NAMALWA (cell line): ENCODE data around the gene NANS.

Experiments
- DNase-seq: peaks from one replicate; pipeline ENCODE4 v3.0.0-alpha.2; 2015; ENCODE audit warnings: low spot score

The NANS gene

GRCh38 chr9:98038958-98039357 lies 17.6 kb upstream of the NANS start:
- DNase-seq, result peak; percentile 76

GRCh38 chr9:98039607-98040017 lies 16.9 kb upstream of the NANS start:
- DNase-seq, result no peak

DNA sequence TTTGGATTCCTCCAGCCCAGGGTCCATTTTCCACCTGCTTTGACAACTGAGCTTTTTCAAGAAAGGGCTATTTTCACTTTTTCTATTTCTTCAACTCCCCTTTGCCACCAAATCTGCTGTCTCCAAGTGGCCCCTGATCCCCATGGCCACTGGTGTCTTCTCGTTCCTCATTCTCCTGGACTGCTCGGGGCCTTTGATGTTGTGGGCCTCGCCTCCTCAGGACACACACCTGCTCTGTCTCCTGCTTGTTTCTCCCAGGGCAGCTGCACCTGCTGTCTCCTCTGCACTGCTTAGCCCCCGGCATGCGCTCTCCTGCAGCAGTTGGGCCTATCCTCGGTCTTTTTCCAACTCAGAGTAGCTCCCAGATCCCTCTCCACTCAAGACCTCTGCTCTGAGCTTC lies 16.3 kb upstream of the NANS start:
- DNase-seq, result no peak

DNA sequence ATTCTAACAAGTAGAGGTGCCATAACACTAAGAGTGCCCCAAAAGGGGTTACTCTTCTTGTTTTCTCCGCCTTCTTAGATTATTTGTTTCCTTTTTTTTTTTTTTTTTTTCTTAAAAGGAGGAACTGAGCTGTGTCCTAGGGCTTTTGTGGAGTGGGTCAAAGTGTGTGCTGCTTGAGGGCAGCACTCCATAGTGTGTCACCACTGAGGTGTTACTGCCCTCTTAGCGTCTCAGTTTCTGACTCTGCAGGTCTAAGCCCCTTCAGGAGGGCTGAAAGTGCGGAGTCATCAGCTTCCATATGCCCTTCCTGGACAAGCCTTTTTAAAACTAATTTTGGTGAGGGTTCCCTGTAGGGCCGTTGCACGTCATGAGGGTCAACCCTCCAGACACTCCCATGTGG lies 12.6 kb upstream of the NANS start:
- no peak for DNase-seq

DNA sequence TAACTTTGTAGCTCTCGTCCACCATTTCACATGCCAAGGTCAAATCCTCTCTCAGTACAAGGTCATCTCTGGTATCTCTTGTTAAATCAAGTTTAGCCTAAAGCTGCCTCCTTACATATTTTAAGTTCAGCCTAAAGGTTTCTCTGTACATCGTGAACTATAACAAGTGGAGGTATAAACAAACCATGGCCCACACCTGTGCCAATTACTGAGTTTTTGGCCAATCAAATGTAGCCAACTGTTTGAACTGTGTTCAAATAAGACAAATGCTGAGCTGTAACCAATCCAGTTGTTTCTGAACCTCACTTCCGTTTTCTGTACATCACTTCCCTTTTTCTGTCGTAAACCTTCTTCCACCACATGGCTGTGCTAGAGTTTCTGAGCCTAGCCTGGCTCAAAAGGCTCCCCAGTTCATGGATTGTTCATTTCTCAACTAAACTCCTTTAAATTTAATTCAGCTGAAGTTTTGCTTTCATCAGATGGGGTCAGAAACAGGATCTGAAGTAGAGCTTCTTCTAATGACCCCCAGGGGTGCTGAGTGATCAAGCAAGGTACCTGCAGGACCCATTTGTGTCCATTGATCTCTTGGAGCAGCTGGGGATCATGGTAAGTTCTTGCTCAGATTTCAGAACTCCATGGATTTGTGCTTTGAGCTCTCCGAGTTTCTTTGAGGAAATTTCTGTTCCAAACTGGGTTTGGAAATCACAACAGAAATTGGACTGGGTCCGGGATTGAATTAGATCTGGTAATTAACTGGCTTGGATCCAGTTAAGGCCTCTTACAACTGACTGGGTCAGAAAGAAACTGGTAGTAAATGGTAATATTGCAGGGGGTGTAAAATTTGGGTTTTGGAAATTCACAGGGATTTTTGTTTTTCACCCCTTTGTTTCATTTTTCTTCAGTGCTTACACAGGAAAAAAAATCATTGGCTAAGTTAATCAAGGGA lies 11.0 kb upstream of the NANS start:
- peak; percentile 97 for DNase-seq

- no peak for DNase-seq
Observed at GRCh38 chr9:98046180-98046543, 10.4 kb upstream of the NANS start.

GRCh38 chr9:98047002-98047401 lies 9.5 kb upstream of the NANS start:
- DNase-seq, result peak; percentile 54

GRCh38 chr9:98049288-98050072 lies 7.1 kb upstream of the NANS start:
- no peak for DNase-seq

DNA sequence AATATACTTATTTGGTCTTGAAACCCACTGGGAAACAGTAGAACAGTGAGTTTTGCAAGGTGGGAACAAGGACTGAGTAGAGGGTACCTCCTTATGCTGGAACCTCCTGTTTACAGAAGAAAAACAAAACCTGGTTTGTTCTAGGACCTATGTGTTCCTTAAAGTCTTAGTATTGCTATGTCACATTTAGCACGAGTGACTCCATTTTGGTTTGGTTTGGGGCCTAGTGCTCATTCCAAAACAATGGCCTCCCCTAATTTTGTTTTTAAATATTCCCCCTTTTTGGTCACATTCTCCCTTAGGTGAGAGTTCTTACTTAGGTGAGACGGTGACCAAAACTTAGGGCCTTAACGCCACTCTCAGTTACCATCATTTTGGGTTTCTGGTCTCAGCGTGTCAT lies 6.2 kb upstream of the NANS start:
- no peak for DNase-seq

- no peak for DNase-seq
Observed at GRCh38 chr9:98054376-98054951, 2.1 kb upstream of the NANS start.

- peak; percentile 65 for DNase-seq
Observed at GRCh38 chr9:98057138-98057799, 737 bp downstream of the NANS start.

GRCh38 chr9:98062161-98062560 lies 5.6 kb downstream of the NANS start:
- DNase-seq, result no peak

DNA sequence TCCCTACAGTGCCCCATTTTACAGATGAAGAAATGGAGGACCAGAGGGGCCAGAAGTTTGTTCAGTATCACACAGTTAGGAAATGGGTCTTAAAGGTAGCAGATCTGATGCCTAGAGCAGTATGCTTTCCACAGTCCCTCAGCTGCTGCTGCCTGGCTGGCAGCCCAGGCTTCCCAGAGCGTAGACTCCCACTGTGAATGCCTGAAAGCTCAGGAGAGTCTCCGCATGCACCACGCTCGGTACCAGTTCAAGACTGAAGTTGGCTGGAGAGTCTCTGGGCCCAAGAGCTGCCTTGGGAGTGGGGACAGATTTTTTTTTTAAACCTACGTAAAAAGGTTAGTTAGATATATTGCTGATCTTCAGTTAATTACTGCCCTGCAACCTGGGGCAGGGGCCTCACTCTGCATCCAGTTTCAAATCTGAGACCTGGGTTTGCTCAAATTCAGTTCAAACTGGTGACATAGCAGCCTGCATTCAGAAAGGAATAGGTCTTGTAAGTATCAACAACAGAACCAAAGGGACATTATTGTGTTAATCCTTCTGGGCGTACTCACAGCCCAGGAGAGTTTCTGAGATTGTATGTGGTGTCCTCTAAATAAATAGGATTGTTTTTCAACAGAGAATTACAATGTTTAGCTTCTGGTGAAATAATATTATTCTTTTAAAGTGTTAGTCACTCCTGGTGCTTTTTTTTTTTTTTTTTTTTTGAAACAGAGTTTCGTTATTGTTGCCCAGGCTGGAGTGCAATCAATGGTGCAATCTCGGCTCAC lies 8.3 kb downstream of the NANS start:
- DNase-seq, result no peak

GRCh38 chr9:98066235-98066634 lies 9.7 kb downstream of the NANS start:
- no peak for DNase-seq

DNA sequence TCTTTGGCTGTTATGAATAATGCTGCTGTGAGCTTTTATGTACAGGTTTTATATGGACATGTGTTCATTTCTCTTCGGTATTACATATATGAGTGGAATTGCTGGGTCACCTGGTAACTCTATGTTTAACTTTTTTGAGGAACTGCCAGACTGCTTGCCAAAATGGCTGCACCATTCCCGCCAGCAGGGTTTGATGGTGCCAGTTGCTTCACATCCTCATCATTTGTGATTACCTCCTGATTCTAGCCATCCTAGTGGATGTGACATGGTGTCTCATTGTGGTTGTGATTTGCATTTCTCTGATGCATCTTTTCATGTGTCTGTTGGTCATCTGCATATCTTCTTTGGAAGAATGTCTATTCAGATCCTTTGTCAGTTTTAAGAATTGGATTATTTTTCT lies 10.7 kb downstream of the NANS start:
- DNase-seq, result no peak

- DNase-seq, result no peak
Observed at GRCh38 chr9:98069551-98069950, 13.0 kb downstream of the NANS start.

- no peak for DNase-seq
Observed at GRCh38 chr9:98070704-98071103, 14.2 kb downstream of the NANS start.

DNA sequence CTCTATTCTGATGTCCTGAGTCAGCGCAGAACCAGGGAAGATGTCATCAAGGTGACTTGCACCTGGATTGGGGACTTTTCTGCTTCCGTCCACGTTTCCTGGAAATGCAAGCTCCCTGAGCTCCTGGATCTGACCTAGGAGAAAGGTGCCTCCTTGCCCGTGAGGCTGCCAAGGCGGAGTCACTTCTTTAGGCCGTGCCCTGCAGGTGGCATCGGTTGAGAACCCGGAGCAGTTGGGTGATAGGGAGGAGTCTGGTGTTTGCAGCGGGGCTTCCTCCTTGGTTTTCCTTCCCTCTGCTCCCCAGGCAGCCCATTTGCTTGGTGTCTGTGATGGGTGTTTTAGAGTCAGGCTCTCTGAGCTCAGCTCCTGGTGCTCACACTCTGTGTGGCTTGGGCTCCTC lies 15.2 kb downstream of the NANS start:
- DNase-seq, result no peak

- DNase-seq, result peak; percentile 68
Observed at GRCh38 chr9:98074115-98074990, 17.8 kb downstream of the NANS start.

- no peak for DNase-seq
Observed at GRCh38 chr9:98075332-98075805, 18.8 kb downstream of the NANS start.
